Activated CD4-positive, alpha-beta T cell treated with anti-CD3 and anti-CD28 coated beads, Interleukin-2, amount 50 U/mL, for 16 hours (primary cell): ENCODE data around the gene CBX8.

ENCODE experiments used
- DNase-seq: peaks from one replicate; pipeline ENCODE4 v3.0.0-alpha.2; 2020

Gene CBX8

DNA sequence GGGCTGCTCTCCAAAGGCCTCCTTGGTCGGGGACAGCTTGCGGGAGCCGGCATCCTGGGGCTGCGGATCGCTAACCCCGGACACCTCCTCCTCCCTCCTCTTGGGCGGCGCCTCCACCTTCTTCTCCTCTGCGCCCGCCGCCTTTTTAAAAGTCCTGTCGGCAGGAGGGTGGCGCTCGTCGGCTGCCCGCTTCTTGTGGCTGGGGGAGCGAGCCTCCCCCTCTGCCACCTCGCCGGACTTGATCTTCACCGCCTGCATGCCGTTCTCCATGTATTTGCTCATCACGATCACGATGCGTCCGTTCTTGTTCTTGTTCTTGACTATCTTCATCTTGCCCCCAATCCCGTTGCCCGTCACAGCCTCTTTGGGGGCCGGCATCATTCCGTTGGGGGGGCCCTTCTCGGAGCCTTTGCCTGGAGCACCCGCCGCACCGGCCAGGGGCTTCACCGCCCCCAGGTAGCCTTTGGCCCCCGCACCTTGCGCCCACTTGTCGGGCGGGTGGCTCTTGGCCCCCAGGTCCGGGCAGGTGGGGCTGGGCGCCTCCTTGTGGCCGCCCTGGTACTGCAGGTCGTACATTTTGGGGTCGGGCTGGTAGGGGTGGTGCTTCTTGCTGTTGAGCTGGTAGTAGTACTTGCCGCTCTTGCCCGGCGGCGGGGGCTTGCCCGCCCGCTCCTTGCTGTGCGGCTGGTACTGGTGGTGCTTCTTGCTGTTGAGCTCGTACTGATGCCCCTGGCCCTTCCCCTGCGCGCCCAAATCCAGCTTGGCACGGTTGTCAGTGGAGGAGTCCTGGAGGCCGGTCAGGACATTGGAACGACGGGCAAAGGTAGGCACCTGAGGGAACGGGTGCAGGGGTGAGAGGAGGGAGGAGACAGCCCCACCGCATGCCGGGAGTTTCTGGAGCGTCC lies 37.9 kb upstream of the CBX8 start:
- DNase-seq, result no peak

DNA sequence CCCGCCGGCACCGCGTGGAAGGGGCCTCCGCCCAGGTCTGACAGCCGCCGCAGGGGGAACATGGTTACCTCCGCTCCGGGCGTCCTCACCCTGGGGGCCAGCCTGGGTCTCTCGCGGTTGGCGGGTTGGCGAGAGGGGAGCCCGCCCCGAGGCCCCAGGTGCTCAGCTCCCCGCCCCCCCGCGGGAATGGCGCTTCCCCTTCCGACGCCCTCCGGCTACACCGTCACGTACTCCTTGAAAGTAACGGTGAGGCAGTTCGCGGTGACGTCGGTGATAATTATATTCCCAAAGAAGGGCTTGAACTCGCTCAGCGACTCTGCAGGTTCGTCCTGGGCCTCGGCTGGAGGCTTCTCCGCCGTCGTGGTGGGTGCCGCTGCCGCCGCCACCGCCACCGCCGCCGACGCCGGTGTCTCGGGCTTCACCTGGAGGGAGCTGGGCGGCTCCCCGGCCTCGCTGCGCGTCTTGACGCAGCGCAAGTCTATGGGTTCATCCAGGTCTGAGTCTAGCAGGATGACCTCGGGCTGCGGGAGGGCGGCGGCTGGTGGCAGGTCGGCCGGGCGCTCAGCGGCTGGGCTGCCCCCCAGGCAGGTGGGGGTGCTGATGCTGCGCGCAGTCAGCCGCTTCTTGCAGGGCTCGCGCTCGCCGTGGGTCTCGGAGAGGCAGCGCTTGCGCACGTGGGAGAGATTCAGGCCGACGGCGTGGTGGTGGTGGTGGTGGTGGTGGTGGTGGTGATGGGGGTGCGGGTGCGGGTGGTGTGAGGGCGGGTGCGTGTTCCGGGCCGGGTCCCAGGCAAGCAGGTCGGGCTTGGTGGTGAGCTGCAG lies 37.1 kb upstream of the CBX8 start:
- DNase-seq, result no peak

DNA sequence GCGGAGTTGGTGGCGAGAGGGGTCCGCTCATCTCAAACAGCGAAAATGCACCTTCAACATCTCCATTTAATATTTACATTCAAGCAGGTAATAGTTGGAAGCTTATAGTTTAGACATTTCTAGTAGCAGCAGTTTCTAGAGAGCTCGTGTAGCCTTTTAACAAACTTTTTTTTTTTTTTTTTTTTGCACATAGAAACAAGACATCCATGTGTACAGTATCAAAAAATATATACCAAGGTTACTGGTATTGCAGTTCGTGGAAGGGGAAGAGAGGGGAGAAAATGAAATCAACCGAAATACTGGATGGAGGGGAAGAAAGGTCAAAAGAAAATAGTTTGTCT lies 36.2 kb upstream of the CBX8 start:
- DNase-seq, result no peak

DNA sequence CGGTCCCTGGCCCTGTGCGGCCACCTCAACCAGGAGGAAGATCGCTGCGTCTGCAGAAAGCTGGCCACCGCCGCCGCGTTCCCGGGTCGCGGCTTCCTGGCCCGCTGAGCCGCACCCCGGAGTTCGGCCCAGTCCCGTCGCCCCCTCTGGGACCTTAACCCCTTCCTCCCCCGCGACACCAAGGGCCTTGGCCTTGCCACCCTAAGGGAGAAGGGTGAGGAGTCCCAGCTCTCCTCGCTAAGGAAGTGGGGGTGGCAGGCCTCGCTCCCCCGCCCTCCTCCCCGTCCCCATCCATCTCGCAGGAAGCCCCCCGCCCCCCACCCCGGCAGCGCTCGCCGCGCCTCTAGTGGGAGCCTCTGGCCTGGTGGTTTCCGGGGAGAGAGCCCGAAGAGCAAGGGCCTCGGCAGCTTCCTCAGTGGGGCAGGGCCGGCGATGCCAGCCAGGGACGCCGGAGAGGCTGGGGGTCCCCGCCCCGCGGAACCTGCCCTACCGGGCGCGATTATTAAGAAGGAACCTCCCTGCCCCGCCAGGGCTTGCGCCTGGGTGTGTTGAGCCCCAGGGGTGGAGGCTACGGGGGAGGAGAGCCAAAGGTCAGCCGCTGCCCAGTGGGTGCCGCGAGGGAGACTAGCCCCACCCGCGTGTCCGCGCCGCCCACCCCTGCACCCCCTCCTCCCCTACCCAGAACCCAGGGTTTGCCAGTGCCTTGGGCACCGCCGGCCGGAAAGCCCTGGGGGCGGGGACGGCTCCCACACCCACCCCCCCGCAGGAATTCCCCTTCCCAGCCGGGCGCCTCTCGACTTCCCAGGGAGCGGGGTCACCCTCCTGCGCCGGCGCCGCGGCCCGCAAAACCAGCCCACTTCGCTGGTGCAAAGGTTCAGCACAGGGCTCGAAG lies 35.6 kb upstream of the CBX8 start:
- DNase-seq, result no peak

DNA sequence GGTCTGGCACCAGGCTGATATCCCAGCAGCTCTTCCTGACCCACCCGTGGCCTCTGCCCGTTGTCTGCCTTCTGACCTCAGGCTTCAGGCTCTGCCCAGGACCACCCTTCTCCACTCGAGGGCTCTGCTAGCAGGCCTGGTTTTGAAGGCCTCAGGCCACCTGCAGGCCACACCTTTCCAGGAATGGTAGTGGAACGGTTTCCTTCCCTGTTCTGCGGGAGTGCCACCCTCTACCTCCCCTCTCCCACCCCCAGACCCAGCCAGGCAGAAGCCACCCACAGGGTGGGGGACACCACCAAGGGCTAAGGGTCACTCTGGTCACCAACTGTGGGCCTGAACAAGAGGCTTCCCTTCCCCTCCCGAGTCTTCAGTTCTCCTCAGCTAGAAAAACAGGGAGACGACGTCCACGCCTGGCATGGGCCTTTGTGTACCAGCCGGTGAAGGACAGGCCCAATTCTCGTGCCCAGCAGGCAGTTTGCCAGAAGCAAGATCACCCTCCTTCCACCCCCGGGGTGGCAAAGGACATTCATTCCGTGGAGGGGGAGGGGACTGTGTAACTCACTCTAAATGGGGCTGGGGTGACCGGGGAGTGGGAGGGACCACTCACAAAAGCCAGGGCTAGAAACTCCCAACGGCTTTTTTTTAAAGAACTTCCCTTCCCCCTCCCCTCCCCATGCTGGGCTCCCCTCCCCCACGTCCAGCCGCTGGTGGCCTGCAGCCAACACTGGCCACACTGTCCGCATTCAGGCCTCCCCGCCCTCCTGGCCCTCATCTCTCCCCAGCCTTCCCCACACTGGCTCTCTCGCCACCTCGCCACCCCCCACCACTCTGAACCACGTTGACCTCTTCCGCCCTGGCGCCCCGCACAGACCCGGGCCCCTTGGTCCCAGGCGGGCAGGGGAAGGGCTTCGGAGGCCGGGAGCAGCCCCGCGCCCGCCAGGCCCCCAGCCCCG lies 34.7 kb upstream of the CBX8 start:
- no peak for DNase-seq

DNA sequence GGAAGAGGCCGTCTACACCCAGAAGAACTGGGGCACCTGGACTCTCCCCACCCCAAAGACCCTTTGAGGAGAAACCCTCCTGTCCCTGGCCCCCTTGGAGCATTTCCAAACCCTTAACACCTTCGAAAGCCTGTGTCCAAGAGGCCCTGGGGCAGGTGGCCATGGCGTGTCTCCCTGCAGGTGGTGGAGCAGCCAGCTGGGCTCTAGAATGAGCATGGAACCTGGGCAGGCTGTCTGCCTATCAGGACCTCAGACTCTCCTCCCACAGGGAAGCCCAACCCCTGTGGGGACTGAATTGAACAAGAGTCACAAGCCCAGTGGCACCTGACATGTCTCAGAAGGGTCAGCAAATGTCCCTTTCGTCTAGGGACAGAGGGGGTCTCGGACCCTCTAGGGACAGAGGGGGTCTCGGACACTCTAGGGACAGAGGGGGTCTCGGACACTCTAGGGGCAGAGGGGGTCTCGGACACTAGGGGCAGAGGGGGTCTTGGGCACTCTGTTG lies 33.9 kb upstream of the CBX8 start:
- DNase-seq, result no peak

DNA sequence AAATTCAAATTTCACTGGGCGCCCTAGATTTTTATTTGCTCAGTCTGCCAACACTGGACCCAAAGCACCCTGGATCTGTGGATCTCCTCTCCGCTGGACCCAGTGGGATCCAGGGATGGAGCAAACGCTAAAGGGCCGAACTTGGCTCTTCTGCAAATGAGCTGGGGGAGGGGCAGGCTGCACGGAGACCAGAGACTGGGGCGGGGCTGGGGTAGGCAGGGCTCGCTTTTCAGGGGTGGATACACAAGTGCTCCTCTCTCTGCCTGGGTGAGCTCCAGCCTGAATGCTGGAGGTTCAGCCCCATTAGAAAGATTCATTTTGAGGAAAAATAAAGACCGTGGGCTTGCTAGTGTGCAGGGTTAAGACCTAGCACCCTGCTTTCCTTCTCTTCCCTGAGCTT lies 33.4 kb upstream of the CBX8 start:
- no peak for DNase-seq

DNA sequence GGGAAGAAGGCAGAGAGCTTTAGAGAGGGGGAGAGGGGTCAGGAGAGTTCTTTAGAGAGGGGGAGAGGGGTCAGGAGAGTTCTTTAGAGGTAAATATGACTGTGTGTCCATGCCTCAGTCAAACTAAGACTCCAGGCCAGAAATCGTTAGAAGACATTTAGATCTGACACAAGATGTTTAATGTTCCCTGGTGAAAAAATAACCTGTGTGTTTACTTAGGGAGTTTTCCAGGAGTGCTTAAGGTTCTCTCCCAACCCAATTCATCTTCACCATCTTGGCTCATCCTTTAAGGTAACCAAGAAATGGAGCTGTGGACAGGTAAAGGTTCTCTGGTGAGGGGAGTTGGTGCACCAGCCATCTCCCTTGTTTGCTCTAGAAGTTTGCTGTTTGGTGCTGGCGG lies 32.6 kb upstream of the CBX8 start:
- DNase-seq, result no peak

DNA sequence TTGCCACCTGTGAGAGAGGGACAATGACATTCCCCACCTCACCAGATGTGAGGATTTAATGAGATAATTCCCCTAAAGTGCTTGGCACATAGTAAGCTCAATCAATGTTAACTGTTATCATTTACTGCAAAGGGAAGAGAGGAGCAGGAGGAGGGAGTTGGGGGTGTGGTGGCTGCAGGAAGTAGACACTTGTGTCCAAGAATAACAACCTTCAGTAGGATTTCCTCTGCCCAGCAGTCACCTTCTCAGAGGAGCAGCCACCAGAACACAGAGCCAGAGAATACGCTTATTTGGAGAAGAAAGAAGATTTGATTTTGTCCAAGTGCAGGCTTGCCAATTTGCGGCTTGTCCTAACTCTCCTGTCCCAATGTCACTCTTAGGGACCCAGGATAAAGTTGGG lies 32.1 kb upstream of the CBX8 start:
- DNase-seq, result no peak

DNA sequence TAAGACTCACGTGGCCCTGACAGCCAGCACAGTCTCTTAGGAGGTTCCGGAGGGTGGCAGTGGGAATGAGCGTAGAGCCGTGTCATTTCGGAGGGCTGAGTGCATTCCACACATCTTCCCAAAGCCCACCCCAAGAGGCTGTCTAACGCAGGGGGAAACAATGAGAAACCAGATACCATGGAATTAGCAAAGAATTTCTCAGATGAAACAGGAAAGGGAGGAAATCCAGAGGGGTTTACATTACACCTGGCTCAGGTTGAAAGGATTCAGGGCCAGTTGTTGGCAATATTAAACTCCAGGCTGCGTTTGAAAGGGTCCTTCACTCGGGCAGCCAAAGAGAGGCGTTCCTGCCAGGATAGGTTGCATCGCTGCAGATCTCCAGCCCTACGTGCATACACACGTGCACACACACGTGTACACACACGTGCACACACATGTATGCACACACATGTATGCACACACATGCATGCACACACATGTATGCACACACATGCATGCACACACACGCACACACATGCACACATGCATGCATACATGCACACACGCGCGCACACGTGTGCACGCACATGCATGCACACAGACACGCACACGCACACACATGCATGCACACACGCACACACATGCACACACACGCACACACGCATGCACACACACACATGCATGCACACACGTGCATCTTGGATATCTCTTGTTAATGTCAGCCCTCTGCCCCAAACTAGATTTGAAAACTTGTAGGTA lies 30.1 kb upstream of the CBX8 start:
- no peak for DNase-seq

DNA sequence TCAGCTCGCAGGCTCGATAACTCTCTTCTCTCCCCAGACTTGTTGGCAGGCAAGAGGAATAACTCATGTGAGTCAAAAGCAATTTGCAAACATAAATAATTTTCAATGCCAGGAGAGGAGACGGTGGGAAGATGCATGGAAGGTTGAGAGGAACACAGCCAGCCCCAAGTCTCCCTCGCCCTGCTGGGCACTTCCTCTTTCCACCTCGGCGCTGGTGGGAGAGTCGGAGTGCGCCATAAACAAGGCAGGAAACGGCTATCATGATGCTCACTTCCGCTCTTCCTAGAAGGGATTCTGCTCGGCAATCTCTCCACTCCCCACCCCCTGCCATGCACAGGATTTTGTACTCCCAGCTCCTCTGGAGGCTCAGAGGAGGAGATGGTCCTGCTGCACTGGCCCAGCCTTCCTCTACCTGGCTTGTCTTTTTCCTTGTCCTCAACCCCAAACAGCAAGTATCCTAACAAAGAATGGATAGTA lies 29.4 kb upstream of the CBX8 start:
- DNase-seq, result no peak

DNA sequence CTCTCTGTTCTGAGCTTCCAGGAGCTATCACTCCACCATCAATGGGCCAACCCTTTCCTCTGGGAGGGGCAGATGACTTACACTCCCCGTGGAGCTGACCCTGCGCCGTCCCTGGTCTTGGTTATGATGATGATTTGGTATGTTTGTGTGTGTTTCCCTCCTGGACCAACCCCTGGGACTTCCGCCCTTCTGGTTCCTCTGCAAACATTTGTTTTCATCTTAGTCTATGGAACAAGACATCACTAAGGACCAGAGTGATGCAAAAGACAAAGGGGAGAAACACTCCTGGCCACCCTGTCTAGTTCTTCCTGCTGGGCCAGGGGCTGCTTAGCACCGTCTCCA lies 28.7 kb upstream of the CBX8 start:
- no peak for DNase-seq

DNA sequence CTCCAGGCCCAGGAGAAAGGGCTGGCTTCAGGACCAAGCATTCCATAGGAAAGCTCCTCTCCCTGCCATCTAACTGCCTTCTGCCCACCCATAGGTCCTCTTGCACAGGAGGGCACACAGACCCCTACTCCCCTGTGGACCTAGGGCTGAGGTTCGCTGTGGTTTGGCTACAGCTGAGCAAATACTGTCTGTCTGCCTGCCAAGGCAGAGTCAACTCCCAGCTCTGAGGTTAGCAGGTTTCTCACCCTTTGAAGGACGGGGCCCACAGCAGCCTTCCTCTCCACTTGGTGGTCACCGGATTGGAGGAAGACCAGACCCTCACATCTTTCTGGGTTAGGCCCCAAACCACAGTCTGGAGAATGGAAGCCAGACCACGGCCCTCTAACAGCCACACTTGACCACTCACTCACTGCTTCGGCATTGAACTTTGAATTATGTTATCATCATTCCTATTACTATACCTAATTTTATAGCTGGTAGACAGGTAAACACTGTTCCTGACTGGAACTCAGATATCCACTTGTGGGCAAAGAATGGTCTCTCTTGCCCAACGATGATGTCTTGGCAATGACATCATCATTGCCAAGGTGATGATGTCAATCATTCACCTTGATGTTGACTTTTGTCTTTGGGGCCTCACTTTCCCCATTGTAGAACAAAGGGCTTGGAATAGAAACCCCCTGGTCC lies 28.2 kb upstream of the CBX8 start:
- no peak for DNase-seq

DNA sequence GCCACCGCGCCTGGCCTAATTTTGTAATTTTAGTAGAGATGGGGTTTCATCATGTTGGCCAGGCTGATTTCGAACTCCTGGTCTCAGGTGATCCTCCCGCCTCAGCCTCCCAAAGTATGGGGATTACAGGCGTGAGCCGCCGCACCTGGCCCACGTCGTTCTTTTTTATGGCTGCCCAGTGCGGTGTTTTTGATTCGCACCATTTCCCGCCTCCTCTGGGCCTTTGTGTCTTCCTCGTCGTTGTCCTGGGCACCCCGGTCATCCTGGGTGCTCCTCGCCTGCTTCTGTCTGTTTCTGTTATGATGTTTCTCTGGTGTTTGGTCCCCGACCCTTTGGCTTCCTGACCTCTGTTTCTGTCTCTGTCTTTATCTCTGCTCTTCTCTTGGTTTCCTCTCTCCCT lies 27.4 kb upstream of the CBX8 start:
- DNase-seq, result no peak

DNA sequence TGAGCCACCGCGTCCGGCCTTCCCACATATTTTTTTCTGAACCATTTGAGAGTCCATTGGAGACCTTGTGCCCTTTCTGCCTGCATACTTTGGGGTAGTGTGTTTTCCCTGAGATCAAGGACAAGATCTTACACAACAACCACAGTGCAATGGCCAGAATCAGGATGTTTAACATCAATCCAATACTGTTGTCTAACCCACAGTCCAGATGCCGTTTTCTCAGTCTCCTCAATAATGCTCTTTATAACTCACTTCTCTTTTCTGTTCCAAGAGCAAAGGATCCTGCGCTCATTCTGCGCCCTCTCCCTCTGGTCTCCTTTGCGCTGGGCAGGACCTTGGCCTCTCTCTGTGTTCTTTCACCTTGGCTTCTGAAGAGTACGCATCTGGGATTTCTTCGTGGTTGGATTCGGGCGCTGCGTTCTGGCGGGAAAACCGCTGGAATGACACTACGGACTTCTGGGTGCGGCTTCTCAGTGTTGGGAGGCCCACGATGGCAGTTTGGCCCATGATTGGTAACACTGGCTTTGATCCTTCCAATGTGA lies 25.8 kb upstream of the CBX8 start:
- no peak for DNase-seq

DNA sequence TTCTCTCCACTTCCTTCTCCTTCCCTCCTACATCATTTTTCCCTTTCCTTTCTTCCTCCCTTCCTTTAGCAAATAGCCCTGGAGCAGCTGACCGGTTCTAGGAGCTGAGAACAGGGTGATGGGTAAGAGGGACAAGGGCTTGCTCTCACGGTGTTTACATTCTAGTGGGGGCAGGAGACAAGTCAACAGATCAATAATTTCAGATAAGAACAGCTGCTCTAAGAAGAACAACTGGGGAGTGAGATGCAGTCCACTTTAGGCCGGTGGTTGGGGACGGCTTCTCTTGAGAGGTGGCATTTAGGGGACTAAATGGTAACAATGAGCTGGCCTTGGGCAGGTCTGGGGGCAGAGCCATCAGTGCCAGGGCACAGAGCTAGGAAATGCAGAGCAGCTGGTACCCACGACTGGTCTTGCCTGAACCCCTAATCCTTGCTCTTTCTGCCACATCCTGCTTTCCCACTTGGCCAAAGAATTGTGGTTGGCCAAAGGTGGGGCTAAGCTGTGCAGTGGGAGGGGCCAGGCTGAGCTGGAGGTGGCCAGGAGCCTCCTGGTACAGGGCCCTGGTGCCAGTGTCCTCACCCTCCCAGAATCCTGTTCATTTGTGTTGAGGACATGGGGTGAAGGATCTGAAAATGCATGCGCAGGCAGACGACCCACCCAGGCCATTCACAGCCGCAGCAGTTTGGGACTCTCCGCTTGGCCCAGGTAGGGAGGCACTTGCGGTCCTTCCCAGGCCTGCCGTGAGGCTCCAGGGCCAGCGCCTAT lies 24.6 kb upstream of the CBX8 start:
- no peak for DNase-seq

DNA sequence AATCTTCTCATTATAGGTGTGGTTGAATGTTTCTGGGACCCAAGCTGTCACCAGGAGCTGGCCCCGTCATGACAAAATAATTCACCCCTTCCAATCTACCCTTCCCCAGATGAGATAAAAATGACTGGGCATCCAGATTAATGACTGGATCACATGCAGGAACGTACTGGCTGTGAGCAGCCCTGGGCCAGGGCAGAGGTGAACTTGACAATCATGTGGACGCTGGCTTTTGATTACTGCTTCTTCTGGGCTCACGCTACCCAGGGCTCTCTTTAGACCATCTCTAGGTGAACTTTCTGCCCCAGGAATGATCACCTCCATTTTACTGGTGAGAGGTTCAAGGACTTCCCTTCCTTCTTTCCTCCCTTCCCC lies 24.1 kb upstream of the CBX8 start:
- DNase-seq, result no peak

DNA sequence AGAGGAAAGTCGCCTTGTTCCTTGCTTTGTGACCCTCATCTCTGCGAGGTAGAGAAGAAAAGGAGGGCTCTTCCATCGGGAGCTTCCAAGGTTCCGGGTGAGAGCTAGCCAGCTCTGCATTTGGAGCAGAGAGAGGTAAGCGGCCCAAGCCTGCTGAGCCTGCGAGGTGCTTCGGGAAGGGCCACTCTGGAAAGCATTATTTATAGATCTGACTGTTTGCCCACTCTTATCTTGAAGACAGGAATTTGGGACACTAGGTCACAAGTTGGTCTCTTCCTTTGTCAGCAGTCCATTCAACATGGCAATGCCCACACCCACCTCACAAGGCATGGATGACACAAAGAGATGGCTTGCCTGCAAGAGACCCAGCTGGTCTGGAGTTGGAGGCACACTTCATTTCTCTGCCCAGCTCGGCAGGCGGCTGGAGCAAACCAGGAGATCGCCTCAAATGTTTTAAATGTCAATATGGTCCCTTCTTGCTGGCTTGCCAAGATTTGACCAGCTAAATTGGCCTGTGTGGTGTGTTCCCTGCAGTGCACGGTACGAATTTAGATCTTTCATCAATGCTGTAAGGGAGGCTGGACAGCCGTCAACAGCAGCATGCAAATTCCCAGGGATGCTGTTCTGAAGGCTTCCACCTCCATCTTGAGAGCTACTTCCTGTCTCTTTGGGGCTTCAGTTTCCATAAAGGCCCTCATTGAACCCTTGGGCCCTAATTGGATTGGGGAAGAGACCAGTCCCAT lies 22.8 kb upstream of the CBX8 start:
- DNase-seq, result no peak

DNA sequence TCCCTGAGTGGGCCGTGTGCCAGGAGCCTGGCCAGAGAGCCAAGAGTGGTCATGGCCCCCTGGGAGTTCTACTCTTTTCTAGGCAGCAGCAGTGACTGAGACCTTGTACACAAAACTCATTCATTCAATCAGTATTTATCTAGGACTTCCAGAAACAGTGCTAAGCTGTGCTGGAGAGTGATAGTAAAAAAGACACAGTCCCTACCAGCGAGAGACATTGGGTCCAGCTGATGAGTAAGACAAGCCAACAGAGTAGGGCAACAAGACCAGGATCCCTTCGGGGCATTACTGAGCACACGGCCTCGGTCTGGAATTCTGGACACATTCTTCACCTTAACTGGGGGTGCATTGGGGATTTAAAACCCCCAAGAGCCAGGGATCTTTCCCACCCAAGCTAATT lies 22.2 kb upstream of the CBX8 start:
- DNase-seq, result no peak
